T1000 (cell line): ENCODE measurements around the gene DISC1.
"Not testable (repeated sequence)": the region's sequence is repeated elsewhere in the genome, so short reads cannot be mapped to it uniquely, and the experiment has no call there.

Experiments
- DNase-seq: peaks from one replicate; lab custom pipeline; 2025; ENCODE audit warnings: mixed read lengths; lab: John Stamatoyannopoulos, UW

The DISC1 gene

GRCh38 chr1:231931146-231931545 lies 304.6 kb downstream of the DISC1 start:
- peak; percentile 34 for DNase-seq

GRCh38 chr1:231931846-231932454 lies 305.4 kb downstream of the DISC1 start:
- no peak for DNase-seq

- no peak for DNase-seq
Observed at GRCh38 chr1:231933711-231934626, 307.4 kb downstream of the DISC1 start.

- DNase-seq: no peak
Observed at GRCh38 chr1:231934797-231935196, 308.2 kb downstream of the DISC1 start.

GRCh38 chr1:231935856-231936255 lies 309.3 kb downstream of the DISC1 start:
- DNase-seq: no peak

- no peak for DNase-seq
Observed at GRCh38 chr1:231936983-231937775, 310.6 kb downstream of the DISC1 start.

- no peak for DNase-seq
Observed at GRCh38 chr1:231938211-231938610, 311.6 kb downstream of the DISC1 start.

- no peak for DNase-seq
Observed at GRCh38 chr1:231938711-231939110, 312.1 kb downstream of the DISC1 start.

- DNase-seq: no peak
Observed at GRCh38 chr1:231939118-231939517, 312.5 kb downstream of the DISC1 start.

- DNase-seq: no peak
Observed at GRCh38 chr1:231940116-231940515, 313.5 kb downstream of the DISC1 start.

GRCh38 chr1:231940701-231941100 lies 314.1 kb downstream of the DISC1 start:
- no peak for DNase-seq

- DNase-seq: no peak
Observed at GRCh38 chr1:231943084-231943483, 316.5 kb downstream of the DISC1 start.

GRCh38 chr1:231948102-231948501 lies 321.5 kb downstream of the DISC1 start:
- not testable (repeated sequence) for DNase-seq

GRCh38 chr1:231949277-231950091 lies 322.9 kb downstream of the DISC1 start:
- no peak for DNase-seq

- DNase-seq: no peak
Observed at GRCh38 chr1:231950331-231951128, 323.9 kb downstream of the DISC1 start.

GRCh38 chr1:231951374-231951773 lies 324.8 kb downstream of the DISC1 start:
- peak; percentile 35 for DNase-seq

GRCh38 chr1:231952154-231952553 lies 325.6 kb downstream of the DISC1 start:
- no peak for DNase-seq

GRCh38 chr1:231953660-231954059 lies 327.1 kb downstream of the DISC1 start:
- DNase-seq: no peak

- DNase-seq: no peak
Observed at GRCh38 chr1:231954751-231955150, 328.2 kb downstream of the DISC1 start.

- no peak for DNase-seq
Observed at GRCh38 chr1:231957359-231957758, 330.8 kb downstream of the DISC1 start.

GRCh38 chr1:231958448-231958847 lies 331.9 kb downstream of the DISC1 start:
- no peak for DNase-seq
